WTC11 (cell line): ENCODE measurements around the gene TNPO1. TPM values are rescaled to one million over a fixed set of nuclear protein-coding genes. Genes with fewer than 3 reads are reported as not detected.
A peak's percentile ranks its signal among the peaks of the same experiment; 100 is the strongest.

Source experiments
- CDX4 ChIP-seq: fragments of 250-450 bp; sonication (Bioruptor Pico); IDR thresholded peaks from 2 replicates; pipeline ENCODE4 v1.9.0; 2021; ENCODE audit warnings: moderate library complexity, mild to moderate bottlenecking, inconsistent platforms, borderline replicate concordance
- ELF4 ChIP-seq: sonication (generic); formaldehyde crosslinking; IDR thresholded peaks from 2 replicates; pipeline ENCODE4 v1.8.1; 2022; ENCODE audit warnings: low read depth, mild to moderate bottlenecking, moderate library complexity, missing genetic modification reagents
- GTF2I ChIP-seq: fragments of 250-450 bp; sonication (Bioruptor Pico); conservative IDR thresholded peaks from 2 replicates; pipeline ENCODE4 v1.4.0; 2021; ENCODE audit warnings: mild to moderate bottlenecking
- HMGA2 ChIP-seq: fragments of 250-450 bp; sonication (Bioruptor Pico); IDR thresholded peaks from 2 replicates; pipeline ENCODE4 v1.4.0; 2021; ENCODE audit warnings: mild to moderate bottlenecking, moderate library complexity
- KAT7 ChIP-seq: sonication (generic); formaldehyde crosslinking; IDR thresholded peaks from 2 replicates; pipeline ENCODE4 v1.8.1; 2023; ENCODE audit warnings: missing genetic modification reagents, mild to moderate bottlenecking, borderline replicate concordance
- MYBL2 ChIP-seq: sonication (generic); formaldehyde crosslinking; IDR thresholded peaks from 2 replicates; pipeline ENCODE4 v1.8.1; 2023; ENCODE audit warnings: mild to moderate bottlenecking, moderate library complexity, missing genetic modification reagents
- NR2C2 ChIP-seq: sonication (generic); formaldehyde crosslinking; IDR thresholded peaks from 2 replicates; pipeline ENCODE4 v1.8.0; 2022; ENCODE audit warnings: mild to moderate bottlenecking, missing genetic modification reagents
- PRRX2 ChIP-seq: fragments of 250-450 bp; sonication (Bioruptor Pico); IDR thresholded peaks from 2 replicates; pipeline ENCODE4 v1.8.0; 2021; ENCODE audit warnings: mild to moderate bottlenecking
- RELA ChIP-seq: sonication (generic); formaldehyde crosslinking; IDR thresholded peaks from 2 replicates; pipeline ENCODE4 v1.8.1; 2022; ENCODE audit warnings: missing genetic modification reagents, mild to moderate bottlenecking, borderline replicate concordance
- RORB ChIP-seq: fragments of 250-450 bp; sonication (Bioruptor Pico); IDR thresholded peaks from 2 replicates; pipeline ENCODE4 v1.9.0; 2021; ENCODE audit warnings: mild to moderate bottlenecking
- SMAD4 ChIP-seq: sonication (generic); formaldehyde crosslinking; IDR thresholded peaks from 2 replicates; pipeline ENCODE4 v1.8.0; 2022; ENCODE audit warnings: mild to moderate bottlenecking, missing genetic modification reagents
- SP1 ChIP-seq: sonication (generic); formaldehyde crosslinking; conservative IDR thresholded peaks from 2 replicates; pipeline ENCODE4 v1.8.1; 2022; ENCODE audit warnings: missing genetic modification reagents
- USF1 ChIP-seq: sonication (generic); formaldehyde crosslinking; IDR thresholded peaks from 2 replicates; pipeline ENCODE4 v1.8.0; 2022; ENCODE audit warnings: mild to moderate bottlenecking, missing genetic modification reagents
- ZNF121 ChIP-seq: sonication (generic); formaldehyde crosslinking; IDR thresholded peaks from 2 replicates; pipeline ENCODE4 v1.8.0; 2023; ENCODE audit warnings: missing genetic modification reagents
- ZNF317 ChIP-seq: sonication (generic); formaldehyde crosslinking; IDR thresholded peaks from 2 replicates; pipeline ENCODE4 v1.8.1; 2023; ENCODE audit warnings: low read depth, mild to moderate bottlenecking, moderate library complexity, missing genetic modification reagents, borderline replicate concordance
- ZNF425 ChIP-seq: fragments of 250-450 bp; sonication (Bioruptor Pico); conservative IDR thresholded peaks from 2 replicates; pipeline ENCODE4 v1.9.0; 2021; ENCODE audit warnings: mild to moderate bottlenecking
- total RNA-seq: library from RNA; stranded (reverse); gene quantifications from 3 replicates; pipeline ENCODE4 v1.2.3, GENCODE V29; 2021
- TF ChIP-seq, protein P1 (sequence below): fragments of 250-450 bp; sonication (Bioruptor Pico); IDR thresholded peaks from 2 replicates; pipeline ENCODE4 v2.1.2; 2022; ENCODE audit warnings: mild to moderate bottlenecking, moderate library complexity
- TF ChIP-seq, protein P2 (sequence below): sonication (generic); formaldehyde crosslinking; IDR thresholded peaks from 2 replicates; pipeline ENCODE4 v1.8.1; 2023; ENCODE audit warnings: mild to moderate bottlenecking, missing genetic modification reagents
- TF ChIP-seq, protein P3 (sequence below): fragments of 250-450 bp; sonication (Bioruptor Pico); IDR thresholded peaks from 2 replicates; pipeline ENCODE4 v1.9.0; 2021; ENCODE audit warnings: mild to moderate bottlenecking
- TF ChIP-seq, protein P4 (sequence below): fragments of 250-450 bp; sonication (Bioruptor Pico); IDR thresholded peaks from 2 replicates; pipeline ENCODE4 v1.9.0; 2021; ENCODE audit warnings: mild to moderate bottlenecking
- TF ChIP-seq, protein P5 (sequence below): sonication (generic); formaldehyde crosslinking; IDR thresholded peaks from 2 replicates; pipeline ENCODE4 v1.8.1; 2023; ENCODE audit warnings: mild to moderate bottlenecking, moderate library complexity, missing genetic modification reagents
- TF ChIP-seq, protein P6 (sequence below): sonication (generic); formaldehyde crosslinking; IDR thresholded peaks from 2 replicates; pipeline ENCODE4 v1.8.1; 2023; ENCODE audit warnings: mild to moderate bottlenecking, missing genetic modification reagents, moderate library complexity
- TF ChIP-seq, protein P7 (sequence below): sonication (generic); formaldehyde crosslinking; IDR thresholded peaks from 2 replicates; pipeline ENCODE4 v1.8.1; 2023; ENCODE audit warnings: mild to moderate bottlenecking, missing genetic modification reagents

The TNPO1 gene
- total RNA-seq, 1 experiment from 2014 or later: 150 TPM

DNA sequence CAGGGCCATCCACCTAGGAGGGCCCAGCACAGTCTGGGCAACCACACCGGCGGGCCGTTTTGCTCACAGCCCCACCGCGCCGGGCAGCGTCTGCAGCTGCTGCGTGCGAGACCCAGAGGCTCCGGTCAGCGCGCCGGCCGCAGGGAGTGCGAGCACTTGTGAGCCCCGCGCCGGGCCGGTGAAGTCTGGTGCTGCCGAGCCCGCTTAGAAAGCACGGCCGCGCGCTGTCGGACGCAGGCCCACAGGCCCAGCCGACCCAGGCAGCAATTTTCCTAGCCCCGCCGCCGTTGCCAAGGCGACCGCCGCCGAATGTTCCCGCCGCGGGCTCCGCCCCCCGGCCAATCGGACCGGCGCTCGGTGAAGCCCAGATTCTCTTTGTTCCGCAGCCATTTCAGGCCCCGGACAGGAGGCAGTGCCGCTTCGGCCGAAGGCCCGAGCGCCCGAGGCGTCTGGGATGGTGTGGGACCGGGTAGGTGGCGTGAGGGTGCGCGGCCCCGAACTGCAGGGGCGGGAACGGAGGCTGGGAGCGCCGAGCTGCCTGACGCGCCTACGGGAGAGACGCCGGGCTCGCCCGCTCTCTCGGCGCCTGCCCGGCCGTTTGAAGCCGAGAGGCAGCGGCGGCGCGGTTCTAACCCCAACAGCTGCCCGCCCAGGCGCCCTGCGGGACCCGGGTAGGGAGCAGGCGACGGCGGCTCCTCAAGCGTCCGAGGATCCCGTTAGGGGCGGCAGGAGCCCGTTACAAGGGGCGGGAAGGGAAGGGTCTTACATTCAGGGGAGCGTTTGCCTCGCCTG, at the start of gene TNPO1 (continued):
- no peak for TF ChIP-seq ZNF317 (CRISPR knock-in tag)
- TF ChIP-seq ZNF425 (CRISPR knock-in tag): no peak
- TF ChIP-seq NR2C2 (CRISPR knock-in tag): no peak
- TF ChIP-seq, protein P1, sequence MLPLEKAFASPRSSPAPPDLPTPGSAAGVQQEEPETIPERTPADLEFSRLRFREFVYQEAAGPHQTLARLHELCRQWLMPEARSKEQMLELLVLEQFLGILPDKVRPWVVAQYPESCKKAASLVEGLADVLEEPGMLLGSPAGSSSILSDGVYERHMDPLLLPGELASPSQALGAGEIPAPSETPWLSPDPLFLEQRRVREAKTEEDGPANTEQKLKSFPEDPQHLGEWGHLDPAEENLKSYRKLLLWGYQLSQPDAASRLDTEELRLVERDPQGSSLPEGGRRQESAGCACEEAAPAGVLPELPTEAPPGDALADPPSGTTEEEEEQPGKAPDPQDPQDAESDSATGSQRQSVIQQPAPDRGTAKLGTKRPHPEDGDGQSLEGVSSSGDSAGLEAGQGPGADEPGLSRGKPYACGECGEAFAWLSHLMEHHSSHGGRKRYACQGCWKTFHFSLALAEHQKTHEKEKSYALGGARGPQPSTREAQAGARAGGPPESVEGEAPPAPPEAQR: no peak
- TF ChIP-seq, protein P2, sequence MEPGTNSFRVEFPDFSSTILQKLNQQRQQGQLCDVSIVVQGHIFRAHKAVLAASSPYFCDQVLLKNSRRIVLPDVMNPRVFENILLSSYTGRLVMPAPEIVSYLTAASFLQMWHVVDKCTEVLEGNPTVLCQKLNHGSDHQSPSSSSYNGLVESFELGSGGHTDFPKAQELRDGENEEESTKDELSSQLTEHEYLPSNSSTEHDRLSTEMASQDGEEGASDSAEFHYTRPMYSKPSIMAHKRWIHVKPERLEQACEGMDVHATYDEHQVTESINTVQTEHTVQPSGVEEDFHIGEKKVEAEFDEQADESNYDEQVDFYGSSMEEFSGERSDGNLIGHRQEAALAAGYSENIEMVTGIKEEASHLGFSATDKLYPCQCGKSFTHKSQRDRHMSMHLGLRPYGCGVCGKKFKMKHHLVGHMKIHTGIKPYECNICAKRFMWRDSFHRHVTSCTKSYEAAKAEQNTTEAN (CRISPR knock-in tag): no peak
- no peak for TF ChIP-seq CDX4 (CRISPR knock-in tag)
- TF ChIP-seq, protein P3, sequence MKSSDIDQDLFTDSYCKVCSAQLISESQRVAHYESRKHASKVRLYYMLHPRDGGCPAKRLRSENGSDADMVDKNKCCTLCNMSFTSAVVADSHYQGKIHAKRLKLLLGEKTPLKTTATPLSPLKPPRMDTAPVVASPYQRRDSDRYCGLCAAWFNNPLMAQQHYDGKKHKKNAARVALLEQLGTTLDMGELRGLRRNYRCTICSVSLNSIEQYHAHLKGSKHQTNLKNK (CRISPR knock-in tag): no peak
- no peak for TF ChIP-seq ZNF121
- TF ChIP-seq HMGA2 (CRISPR knock-in tag): no peak
- no peak for TF ChIP-seq KAT7 (CRISPR knock-in tag)
- no peak for TF ChIP-seq RORB (CRISPR knock-in tag)
- TF ChIP-seq, protein P4, sequence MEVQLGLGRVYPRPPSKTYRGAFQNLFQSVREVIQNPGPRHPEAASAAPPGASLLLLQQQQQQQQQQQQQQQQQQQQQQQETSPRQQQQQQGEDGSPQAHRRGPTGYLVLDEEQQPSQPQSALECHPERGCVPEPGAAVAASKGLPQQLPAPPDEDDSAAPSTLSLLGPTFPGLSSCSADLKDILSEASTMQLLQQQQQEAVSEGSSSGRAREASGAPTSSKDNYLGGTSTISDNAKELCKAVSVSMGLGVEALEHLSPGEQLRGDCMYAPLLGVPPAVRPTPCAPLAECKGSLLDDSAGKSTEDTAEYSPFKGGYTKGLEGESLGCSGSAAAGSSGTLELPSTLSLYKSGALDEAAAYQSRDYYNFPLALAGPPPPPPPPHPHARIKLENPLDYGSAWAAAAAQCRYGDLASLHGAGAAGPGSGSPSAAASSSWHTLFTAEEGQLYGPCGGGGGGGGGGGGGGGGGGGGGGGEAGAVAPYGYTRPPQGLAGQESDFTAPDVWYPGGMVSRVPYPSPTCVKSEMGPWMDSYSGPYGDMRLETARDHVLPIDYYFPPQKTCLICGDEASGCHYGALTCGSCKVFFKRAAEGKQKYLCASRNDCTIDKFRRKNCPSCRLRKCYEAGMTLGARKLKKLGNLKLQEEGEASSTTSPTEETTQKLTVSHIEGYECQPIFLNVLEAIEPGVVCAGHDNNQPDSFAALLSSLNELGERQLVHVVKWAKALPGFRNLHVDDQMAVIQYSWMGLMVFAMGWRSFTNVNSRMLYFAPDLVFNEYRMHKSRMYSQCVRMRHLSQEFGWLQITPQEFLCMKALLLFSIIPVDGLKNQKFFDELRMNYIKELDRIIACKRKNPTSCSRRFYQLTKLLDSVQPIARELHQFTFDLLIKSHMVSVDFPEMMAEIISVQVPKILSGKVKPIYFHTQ (CRISPR knock-in tag): no peak
- TF ChIP-seq RELA (CRISPR knock-in tag): 0 out of 2 replicates have a peak, but pooled peaks have one; percentile 11
- no peak for TF ChIP-seq SMAD4 (CRISPR knock-in tag)
- 0 out of 2 replicates have a peak, but pooled peaks have one; percentile 34 for TF ChIP-seq SP1
- no peak for TF ChIP-seq USF1
- TF ChIP-seq MYBL2 (CRISPR knock-in tag): no peak
- TF ChIP-seq, protein P5, sequence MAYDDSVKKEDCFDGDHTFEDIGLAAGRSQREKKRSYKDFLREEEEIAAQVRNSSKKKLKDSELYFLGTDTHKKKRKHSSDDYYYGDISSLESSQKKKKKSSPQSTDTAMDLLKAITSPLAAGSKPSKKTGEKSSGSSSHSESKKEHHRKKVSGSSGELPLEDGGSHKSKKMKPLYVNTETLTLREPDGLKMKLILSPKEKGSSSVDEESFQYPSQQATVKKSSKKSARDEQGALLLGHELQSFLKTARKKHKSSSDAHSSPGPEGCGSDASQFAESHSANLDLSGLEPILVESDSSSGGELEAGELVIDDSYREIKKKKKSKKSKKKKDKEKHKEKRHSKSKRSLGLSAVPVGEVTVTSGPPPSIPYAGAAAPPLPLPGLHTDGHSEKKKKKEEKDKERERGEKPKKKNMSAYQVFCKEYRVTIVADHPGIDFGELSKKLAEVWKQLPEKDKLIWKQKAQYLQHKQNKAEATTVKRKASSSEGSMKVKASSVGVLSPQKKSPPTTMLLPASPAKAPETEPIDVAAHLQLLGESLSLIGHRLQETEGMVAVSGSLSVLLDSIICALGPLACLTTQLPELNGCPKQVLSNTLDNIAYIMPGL (CRISPR knock-in tag): peak; percentile 92
- TF ChIP-seq ELF4 (CRISPR knock-in tag): no peak
- TF ChIP-seq GTF2I: no peak
- TF ChIP-seq, protein P6, sequence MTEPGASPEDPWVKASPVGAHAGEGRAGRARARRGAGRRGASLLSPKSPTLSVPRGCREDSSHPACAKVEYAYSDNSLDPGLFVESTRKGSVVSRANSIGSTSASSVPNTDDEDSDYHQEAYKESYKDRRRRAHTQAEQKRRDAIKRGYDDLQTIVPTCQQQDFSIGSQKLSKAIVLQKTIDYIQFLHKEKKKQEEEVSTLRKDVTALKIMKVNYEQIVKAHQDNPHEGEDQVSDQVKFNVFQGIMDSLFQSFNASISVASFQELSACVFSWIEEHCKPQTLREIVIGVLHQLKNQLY (CRISPR knock-in tag): 0 out of 2 replicates have a peak, but pooled peaks have one; percentile 8
- TF ChIP-seq, protein P7, sequence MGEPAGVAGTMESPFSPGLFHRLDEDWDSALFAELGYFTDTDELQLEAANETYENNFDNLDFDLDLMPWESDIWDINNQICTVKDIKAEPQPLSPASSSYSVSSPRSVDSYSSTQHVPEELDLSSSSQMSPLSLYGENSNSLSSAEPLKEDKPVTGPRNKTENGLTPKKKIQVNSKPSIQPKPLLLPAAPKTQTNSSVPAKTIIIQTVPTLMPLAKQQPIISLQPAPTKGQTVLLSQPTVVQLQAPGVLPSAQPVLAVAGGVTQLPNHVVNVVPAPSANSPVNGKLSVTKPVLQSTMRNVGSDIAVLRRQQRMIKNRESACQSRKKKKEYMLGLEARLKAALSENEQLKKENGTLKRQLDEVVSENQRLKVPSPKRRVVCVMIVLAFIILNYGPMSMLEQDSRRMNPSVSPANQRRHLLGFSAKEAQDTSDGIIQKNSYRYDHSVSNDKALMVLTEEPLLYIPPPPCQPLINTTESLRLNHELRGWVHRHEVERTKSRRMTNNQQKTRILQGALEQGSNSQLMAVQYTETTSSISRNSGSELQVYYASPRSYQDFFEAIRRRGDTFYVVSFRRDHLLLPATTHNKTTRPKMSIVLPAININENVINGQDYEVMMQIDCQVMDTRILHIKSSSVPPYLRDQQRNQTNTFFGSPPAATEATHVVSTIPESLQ (CRISPR knock-in tag): no peak
- TF ChIP-seq PRRX2 (CRISPR knock-in tag): no peak
